Measurements from ENCODE around the gene CEP112.

DNA sequence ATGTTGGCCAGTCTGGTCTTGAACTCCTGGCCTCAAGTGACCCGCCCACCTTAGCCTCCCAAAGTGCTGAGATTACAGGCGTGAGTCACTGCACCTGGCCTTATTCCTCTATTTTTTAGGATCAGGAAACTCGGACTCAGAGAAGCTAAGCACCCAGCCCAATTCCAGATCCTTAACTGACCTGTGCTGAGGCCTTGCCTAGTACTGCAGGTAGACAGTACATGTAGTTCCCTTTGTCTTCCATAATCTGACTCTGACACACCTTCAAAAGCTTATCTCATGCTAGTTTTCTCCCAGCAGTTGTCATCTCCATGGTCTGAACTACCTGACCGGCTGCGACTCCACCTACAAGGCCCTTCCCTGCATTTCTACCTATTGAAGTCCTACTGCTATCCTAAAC is 564.8 kb downstream of the CEP112 start:
- TF ChIP-seq, protein P1, sequence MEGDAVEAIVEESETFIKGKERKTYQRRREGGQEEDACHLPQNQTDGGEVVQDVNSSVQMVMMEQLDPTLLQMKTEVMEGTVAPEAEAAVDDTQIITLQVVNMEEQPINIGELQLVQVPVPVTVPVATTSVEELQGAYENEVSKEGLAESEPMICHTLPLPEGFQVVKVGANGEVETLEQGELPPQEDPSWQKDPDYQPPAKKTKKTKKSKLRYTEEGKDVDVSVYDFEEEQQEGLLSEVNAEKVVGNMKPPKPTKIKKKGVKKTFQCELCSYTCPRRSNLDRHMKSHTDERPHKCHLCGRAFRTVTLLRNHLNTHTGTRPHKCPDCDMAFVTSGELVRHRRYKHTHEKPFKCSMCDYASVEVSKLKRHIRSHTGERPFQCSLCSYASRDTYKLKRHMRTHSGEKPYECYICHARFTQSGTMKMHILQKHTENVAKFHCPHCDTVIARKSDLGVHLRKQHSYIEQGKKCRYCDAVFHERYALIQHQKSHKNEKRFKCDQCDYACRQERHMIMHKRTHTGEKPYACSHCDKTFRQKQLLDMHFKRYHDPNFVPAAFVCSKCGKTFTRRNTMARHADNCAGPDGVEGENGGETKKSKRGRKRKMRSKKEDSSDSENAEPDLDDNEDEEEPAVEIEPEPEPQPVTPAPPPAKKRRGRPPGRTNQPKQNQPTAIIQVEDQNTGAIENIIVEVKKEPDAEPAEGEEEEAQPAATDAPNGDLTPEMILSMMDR (IDR thresholded peaks at IDR 0.05): no peak
- no peak for TF ChIP-seq POLR2A (IDR thresholded peaks at IDR 0.05)

Data from vagina (tissue), 2 donors.